SK-N-SH (cell line): ENCODE results near the gene UBTD1. TPM values are rescaled to one million over a fixed set of nuclear protein-coding genes. Genes with fewer than 3 reads are reported as not detected.
A peak's percentile ranks its signal among the peaks of the same experiment; 100 is the strongest.

Source experiments
- CTCF ChIA-PET: fragments of 300-600, 350-600 bp; formaldehyde crosslinking; extraction: SDS; loops from one replicate; lab custom pipeline; 2021; lab: Yijun Ruan, JAX
- POLR2A ChIA-PET: fragments of 350-600 bp; sonication (Branson Sonifier 250); formaldehyde crosslinking; extraction: SDS; loops from one replicate; lab custom pipeline; 2020; ENCODE audit warnings: antibody characterized with exemption, inconsistent platforms; lab: Yijun Ruan, JAX
- DNase-seq: peaks from one replicate; pipeline ENCODE4 v3.0.0; 2012
- H2AFZ ChIP-seq: fragments of 200-600 bp; sonication (generic); 2 replicates; pipeline ENCODE4 v1.8.1; 2016; ENCODE audit warnings: antibody characterized with exemption, mild to moderate bottlenecking, low read depth
- H3F3A ChIP-seq: fragments of 200-600 bp; sonication (generic); replicated peaks from 2 replicates; pipeline ENCODE3; 2016; ENCODE audit warnings: antibody characterized with exemption, mild to moderate bottlenecking; ENCODE audit not compliant: insufficient read depth
- H3K27ac ChIP-seq, 2 experiments: fragments of 200-500 bp in 1 of 2; fragments of 200-600 bp in 1 of 2; sonication (Bioruptor generic) in 1 of 2; sonication (generic), shearing (Covaris generic) in 1 of 2; 2 replicates each; pipeline versions ENCODE4 v1.5.1 to v1.6.1; 2014 to 2016; ENCODE audit warnings: low read depth in 2 of 2, inconsistent platforms in 1 of 2, low read length in 1 of 2, mild to moderate bottlenecking in 1 of 2, mixed read lengths in 1 of 2
- H3K27me3 ChIP-seq: fragments of 200-600 bp; sonication (generic), shearing (Covaris generic); 2 replicates; pipeline ENCODE4 v1.6.1; 2016; ENCODE audit warnings: mixed run types; ENCODE audit not compliant: insufficient read depth
- H3K36me3 ChIP-seq, 2 experiments: fragments of 200-500 bp in 1 of 2; fragments of 200-600 bp in 1 of 2; sonication (Bioruptor generic) in 1 of 2; sonication (generic) in 1 of 2; replicated peaks in 1 of 2; 2 replicates each; pipeline versions ENCODE3 to v1.5.1; 2014 to 2016; ENCODE audit warnings: low read length in 1 of 2, mild to moderate bottlenecking in 1 of 2; ENCODE audit not compliant: insufficient read depth in 2 of 2, control insufficient read depth in 1 of 2
- H3K4me1 ChIP-seq, 2 experiments: fragments of 200-500 bp in 1 of 2; fragments of 200-600 bp in 1 of 2; sonication (Bioruptor generic) in 1 of 2; sonication (generic), shearing (Covaris generic) in 1 of 2; 2 replicates each; pipeline versions ENCODE4 v1.5.1 to v1.6.1; 2014 to 2016; ENCODE audit warnings: low read depth in 1 of 2, low read length in 1 of 2, mixed run types in 1 of 2; ENCODE audit not compliant: insufficient read depth in 2 of 2, control insufficient read depth in 1 of 2
- H3K4me2 ChIP-seq: fragments of 200-600 bp; sonication (generic), shearing (Covaris generic); 2 replicates; pipeline ENCODE4 v1.6.1; 2017; ENCODE audit warnings: mixed run types
- H3K4me3 ChIP-seq, 2 experiments: fragments of 200-500 bp in 1 of 2; fragments of 200-600 bp in 1 of 2; sonication (Bioruptor generic) in 1 of 2; sonication (generic), shearing (Covaris generic) in 1 of 2; 2 replicates each; pipeline versions ENCODE4 v1.5.1 to v1.8.1; 2014 to 2016; ENCODE audit warnings: low read depth in 2 of 2, inconsistent platforms in 1 of 2, low read length in 1 of 2, mild to moderate bottlenecking in 1 of 2, mixed read lengths in 1 of 2, moderate library complexity in 1 of 2
- H3K79me2 ChIP-seq: fragments of 200-600 bp; sonication (generic); 2 replicates; pipeline ENCODE4 v1.8.1; 2017; ENCODE audit warnings: mild to moderate bottlenecking; ENCODE audit not compliant: insufficient read depth
- H3K9ac ChIP-seq: fragments of 200-600 bp; sonication (generic); 2 replicates; pipeline ENCODE4 v1.6.1; 2017; ENCODE audit warnings: mixed run types
- H3K9me2 ChIP-seq: fragments of 200-600 bp; sonication (generic); 2 replicates; pipeline ENCODE4 v1.6.1; 2017; ENCODE audit warnings: mixed run types
- H3K9me3 ChIP-seq: fragments of 200-600 bp; sonication (generic); 2 replicates; pipeline ENCODE4 v1.6.1; 2017; ENCODE audit warnings: mixed run types, mild to moderate bottlenecking, moderate library complexity
- H4K20me1 ChIP-seq: fragments of 200-600 bp; sonication (generic); 2 replicates; pipeline ENCODE4 v1.6.1; 2017; ENCODE audit warnings: mild to moderate bottlenecking, mixed run types; ENCODE audit not compliant: insufficient read depth
- CHD2 ChIP-seq: fragments of 150-350 bp; IDR thresholded peaks from 2 replicates; pipeline ENCODE4 v1.6.1; 2018; ENCODE audit warnings: low read length; ENCODE audit not compliant: partially characterized antibody
- ELF1 ChIP-seq: IDR thresholded peaks from 2 replicates; pipeline ENCODE4 v1.4.0; 2012
- EP300 ChIP-seq, 2 experiments: IDR thresholded peaks; 2 replicates each; pipeline versions ENCODE4 v1.4.0 to v1.6.1; 2012; ENCODE audit warnings: borderline replicate concordance in 1 of 2, low read depth in 1 of 2, low read length in 1 of 2
- EZH2phosphoT487 ChIP-seq: fragments of 200-600 bp; sonication (generic); IDR thresholded peaks from 2 replicates; pipeline ENCODE4 v1.6.1; 2017; ENCODE audit warnings: low read depth, mixed run types, mild to moderate bottlenecking, antibody characterized with exemption, moderate library complexity, borderline replicate concordance
- FOSL2 ChIP-seq: IDR thresholded peaks from 2 replicates; pipeline ENCODE4 v1.4.0; 2012; ENCODE audit warnings: low read depth, mild to moderate bottlenecking, moderate library complexity, borderline replicate concordance
- FOXM1 ChIP-seq: IDR thresholded peaks from 2 replicates; pipeline ENCODE4 v1.4.0; 2012; ENCODE audit warnings: low read depth, mild to moderate bottlenecking
- GABPA ChIP-seq: IDR thresholded peaks from 2 replicates; pipeline ENCODE4 v1.4.0; 2012; ENCODE audit warnings: low read depth, mild to moderate bottlenecking
- IRF3 ChIP-seq: fragments of 150-350 bp; IDR thresholded peaks from 2 replicates; pipeline ENCODE4 v1.6.1; 2016; ENCODE audit warnings: mild to moderate bottlenecking, low read depth, low read length
- JUND ChIP-seq: IDR thresholded peaks from 2 replicates; pipeline ENCODE4 v1.4.0; 2012
- MAX ChIP-seq: IDR thresholded peaks from 2 replicates; pipeline ENCODE4 v1.4.0; 2012; ENCODE audit warnings: low read depth
- MEF2A ChIP-seq: IDR thresholded peaks from 2 replicates; pipeline ENCODE4 v1.4.0; 2012; ENCODE audit warnings: low read depth, borderline replicate concordance
- MXI1 ChIP-seq: IDR thresholded peaks from 2 replicates; pipeline ENCODE4 v1.6.1; 2012; ENCODE audit warnings: mild to moderate bottlenecking, low read depth, low read length, improper control_type of control experiment
- NFIC ChIP-seq: IDR thresholded peaks from 2 replicates; pipeline ENCODE4 v1.4.0; 2012; ENCODE audit warnings: borderline replicate concordance
- NRF1 ChIP-seq: IDR thresholded peaks from 2 replicates; pipeline ENCODE4 v1.6.1; 2012; ENCODE audit warnings: low read depth, mild to moderate bottlenecking, low read length
- RAD21 ChIP-seq: IDR thresholded peaks from 2 replicates; pipeline ENCODE4 v1.6.1; 2012; ENCODE audit warnings: mild to moderate bottlenecking, low read length
- RCOR1 ChIP-seq: fragments of 150-350 bp; IDR thresholded peaks from 2 replicates; pipeline ENCODE4 v1.6.1; 2017; ENCODE audit warnings: antibody characterized with exemption, low read length
- REST ChIP-seq: IDR thresholded peaks from 2 replicates; pipeline ENCODE4 v1.6.1; 2012; ENCODE audit warnings: mild to moderate bottlenecking, low read depth, low read length, moderate library complexity
- SIN3A ChIP-seq: IDR thresholded peaks from 2 replicates; pipeline ENCODE4 v1.6.1; 2012; ENCODE audit warnings: low read depth, mild to moderate bottlenecking, low read length, moderate library complexity, borderline replicate concordance
- SMC3 ChIP-seq: IDR thresholded peaks from 2 replicates; pipeline ENCODE4 v1.6.1; 2012; ENCODE audit warnings: low read depth, low read length, improper control_type of control experiment
- TAF1 ChIP-seq: IDR thresholded peaks from 2 replicates; pipeline ENCODE4 v1.6.1; 2012; ENCODE audit warnings: low read depth, mild to moderate bottlenecking, low read length, moderate library complexity, borderline replicate concordance
- TCF12 ChIP-seq: IDR thresholded peaks from 2 replicates; pipeline ENCODE4 v1.4.0; 2012
- TEAD4 ChIP-seq: IDR thresholded peaks from 2 replicates; pipeline ENCODE4 v1.4.0; 2012; ENCODE audit warnings: mild to moderate bottlenecking, borderline replicate concordance; ENCODE audit not compliant: insufficient read depth
- USF1 ChIP-seq: IDR thresholded peaks from 2 replicates; pipeline ENCODE4 v1.4.0; 2012; ENCODE audit warnings: low read depth, borderline replicate concordance
- YY1 ChIP-seq: IDR thresholded peaks from 2 replicates; pipeline ENCODE4 v1.4.0; 2012; ENCODE audit warnings: low read depth, mild to moderate bottlenecking
- ZBTB33 ChIP-seq: IDR thresholded peaks from 2 replicates; pipeline ENCODE4 v1.4.0; 2012; ENCODE audit warnings: low read depth, borderline replicate concordance
- WGBS: methylation state at CpG from one replicate; pipeline ENCODE4 v1.1.6; 2017; ENCODE audit warnings: low lambda C conversion rate; 5-methylcytosine and 5-hydroxymethylcytosine counted together
- polyA plus RNA-seq, 3 experiments: library from polyadenylated mRNA; depleted of rRNA; stranded (reverse); fragments of >200 nt; gene quantifications; 2 replicates each; pipeline ENCODE4 v1.2.3, GENCODE V29; 2012

UBTD1 gene
- polyA plus RNA-seq, 1 of the 3 experiments (the other 2 are of a cell fraction) = 38.8 TPM

GRCh38 chr10:97542169-97543024 lies 43.7 kb downstream of the UBTD1 start:
- peak overlapping the region; percentile 51; the same call in 1 of the 2 replicates for H2AFZ ChIP-seq
- DNase-seq = no peak
- ChIA-PET POLR2A (no interaction called here), CTCF (interaction anchor here (8.6 kb wide), 1 partner anchor 9 kb away, joined by 61 read pairs; no protein-coding TSS in a partner anchor)
- no peaks in the 10 kb centered on the region for H4K20me1 ChIP-seq
- H3K9me3 ChIP-seq = no peaks in the 10 kb centered on the region
- H3F3A ChIP-seq = peaks cover 31% of the 10 kb centered on the region
- H3K4me2 ChIP-seq = peak overlapping the region; percentile 77
- peak overlapping the region; percentile 77 for H3K9ac ChIP-seq
- H3K27me3 ChIP-seq = no peaks in the 10 kb centered on the region
- no peaks in the 10 kb centered on the region for H3K9me2 ChIP-seq
- peaks cover 16 to 53% of the 10 kb centered on the region in 2 experiments; a peak in 3 of 4 replicates for H3K4me1 ChIP-seq
- H3K27ac ChIP-seq = peak overlapping the region; percentile 77 to 100
- no peaks in the 10 kb centered on the region for H3K36me3 ChIP-seq
- H3K79me2 ChIP-seq = peaks cover 56% of the 10 kb centered on the region
- H3K4me3 ChIP-seq = peak overlapping the region in 1 of 2 experiments; percentile 40; a peak in 1 of 4 replicates
- WGBS = 0% methylated on average over 5 of the region's 9 CpGs
- TF ChIP-seq CHD2 (peak; percentile 44), ELF1 (no peak), MEF2A (no peak), TCF12 (peak; percentile 91), NRF1 (no peak), RCOR1 (no peak), JUND (peak; percentile 95), REST (0 out of 2 replicates have a peak, but pooled peaks have one; percentile 46), SIN3A (peak; percentile 39; the same call in 1 of the 2 replicates), FOSL2 (peak; percentile 99), USF1 (no peak), FOXM1 (no peak), NFIC (peak; percentile 94), MAX (peak; percentile 62), GABPA (no peak), YY1 (peak; percentile 41; the same call in 1 of the 2 replicates), EZH2phosphoT487 (no peak), ZBTB33 (no peak), TAF1 (peak; percentile 48; the same call in 1 of the 2 replicates), IRF3 (no peak), RAD21 (no peak), EP300 (IDR thresholded peaks at IDR 0.05; ENCODE audit: borderline replicate concordance in 1 of 2, low read depth in 1 of 2, low read length in 1 of 2) (peak in 1 of 2 experiments; percentile 73; a peak in 1 of 4 replicates), SMC3 (no peak), MXI1 (no peak), TEAD4 (no peak)
